ENCODE measurements around the gene CLINT1.
A peak's percentile ranks its signal among the peaks of the same experiment; 100 is the strongest.

Gene CLINT1

DNA sequence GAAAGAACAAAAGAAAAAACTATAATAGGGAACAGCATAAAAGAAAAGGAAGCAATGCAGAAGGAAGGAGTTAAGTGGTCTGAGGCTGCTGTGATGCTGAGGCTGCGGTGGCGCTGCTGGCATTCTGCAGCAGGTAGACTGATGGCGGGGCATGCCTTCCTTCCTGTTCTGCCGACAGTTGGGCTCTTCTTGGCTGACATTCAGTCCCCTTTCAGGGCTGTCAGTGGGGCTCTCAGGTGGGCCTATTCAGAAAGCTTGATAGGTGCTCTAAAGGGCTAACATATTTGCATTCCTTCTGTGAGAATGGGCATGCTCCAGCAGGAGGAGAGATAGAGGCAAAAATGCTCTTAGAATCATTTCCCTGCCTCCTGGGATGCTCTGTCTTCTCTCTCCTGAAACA is 5.1 kb upstream of the CLINT1 start:
- no peaks in the 10 kb centered on the region for H3K27me3 ChIP-seq (ENCODE audit: insufficient read depth, low read length)
- TF ChIP-seq EZH2 (IDR thresholded peaks at IDR 0.05; ENCODE audit: borderline replicate concordance, low read length) (no peak), CTCF (IDR thresholded peaks at IDR 0.05; ENCODE audit: low read length) (peak; percentile 22; the same call in 1 of the 2 replicates)
- no peak overlapping the region for H3K4me2 ChIP-seq (ENCODE audit: low read length)
- H3F3A ChIP-seq (ENCODE audit: insufficient read depth, low read length) = peaks cover 13% of the 10 kb centered on the region
- H3K4me3 ChIP-seq (ENCODE audit: low read depth, low read length, poor library complexity, severe bottlenecking) = no peak overlapping the region
- no peak overlapping the region for H2AFZ ChIP-seq (ENCODE audit: low read length)
- H3K36me3 ChIP-seq (ENCODE audit: insufficient read depth, low read length) = no peaks in the 10 kb centered on the region
- no peaks in the 10 kb centered on the region for H3K79me2 ChIP-seq (ENCODE audit: insufficient read depth, low read length)
- H4K20me1 ChIP-seq (ENCODE audit: insufficient read depth, low read length) = no peaks in the 10 kb centered on the region
- H3K27ac ChIP-seq (ENCODE audit: low read depth, low read length, poor library complexity, severe bottlenecking) = peak overlapping the region; percentile 60
- H3K9ac ChIP-seq (ENCODE audit: low read length) = no peak overlapping the region
- no peaks in the 10 kb centered on the region for H3K9me3 ChIP-seq (ENCODE audit: low read length)
- no peaks in the 10 kb centered on the region for H3K9me2 ChIP-seq (ENCODE audit: low read depth, low read length)
- H3K4me1 ChIP-seq (ENCODE audit: insufficient read depth, low read length, severe bottlenecking) = peaks cover 60% of the 10 kb centered on the region

GRCh38 chr5:157862183-157862851 is 3.4 kb upstream of the CLINT1 start:
- TF ChIP-seq EZH2 (IDR thresholded peaks at IDR 0.05; ENCODE audit: borderline replicate concordance, low read length) = no peak
- no peak for TF ChIP-seq CTCF (IDR thresholded peaks at IDR 0.05; ENCODE audit: low read length)
- Histone ChIP-seq H3F3A (ENCODE audit: insufficient read depth, low read length) (peaks cover 13% of the 10 kb centered on the region), H3K9me2 (ENCODE audit: low read depth, low read length) (no peaks in the 10 kb centered on the region), H2AFZ (ENCODE audit: low read length) (no peak overlapping the region), H3K36me3 (ENCODE audit: insufficient read depth, low read length) (peaks cover 3% of the 10 kb centered on the region; the same call in 1 of the 2 replicates), H3K27ac (ENCODE audit: low read depth, low read length, poor library complexity, severe bottlenecking) (peak overlapping the region; percentile 98), H3K4me3 (ENCODE audit: low read depth, low read length, poor library complexity, severe bottlenecking) (no peak overlapping the region), H3K79me2 (ENCODE audit: insufficient read depth, low read length) (peaks cover 15% of the 10 kb centered on the region), H3K27me3 (ENCODE audit: insufficient read depth, low read length) (no peaks in the 10 kb centered on the region), H4K20me1 (ENCODE audit: insufficient read depth, low read length) (no peaks in the 10 kb centered on the region), H3K4me1 (ENCODE audit: insufficient read depth, low read length, severe bottlenecking) (peaks cover 59% of the 10 kb centered on the region), H3K9ac (ENCODE audit: low read length) (no peak overlapping the region), H3K4me2 (ENCODE audit: low read length) (peak overlapping the region; percentile 7; the same call in 1 of the 2 replicates), H3K9me3 (ENCODE audit: low read length) (no peaks in the 10 kb centered on the region)

GRCh38 chr5:157860898-157861890 is 2.2 kb upstream of the CLINT1 start:
- H3K4me2 ChIP-seq (ENCODE audit: low read length) = peak overlapping the region; percentile 52
- peak overlapping the region; percentile 22; the same call in 1 of the 2 replicates for H3K9ac ChIP-seq (ENCODE audit: low read length)

More at GRCh38 chr5:157860898-157861890, 2.2 kb upstream of the CLINT1 start:
- Histone ChIP-seq H3K36me3 (ENCODE audit: insufficient read depth, low read length) (peaks cover 8% of the 10 kb centered on the region; the same call in 1 of the 2 replicates), H3K27ac (ENCODE audit: low read depth, low read length, poor library complexity, severe bottlenecking) (peak overlapping the region; percentile 98), H3K4me3 (ENCODE audit: low read depth, low read length, poor library complexity, severe bottlenecking) (peak overlapping the region; percentile 20), H2AFZ (ENCODE audit: low read length) (no peak overlapping the region), H3F3A (ENCODE audit: insufficient read depth, low read length) (peaks cover 13% of the 10 kb centered on the region), H3K9me3 (ENCODE audit: low read length) (no peaks in the 10 kb centered on the region), H3K4me1 (ENCODE audit: insufficient read depth, low read length, severe bottlenecking) (peaks cover 70% of the 10 kb centered on the region), H3K27me3 (ENCODE audit: insufficient read depth, low read length) (no peaks in the 10 kb centered on the region), H4K20me1 (ENCODE audit: insufficient read depth, low read length) (no peaks in the 10 kb centered on the region), H3K79me2 (ENCODE audit: insufficient read depth, low read length) (peaks cover 27% of the 10 kb centered on the region), H3K9me2 (ENCODE audit: low read depth, low read length) (no peaks in the 10 kb centered on the region)
- no peak for TF ChIP-seq CTCF (IDR thresholded peaks at IDR 0.05; ENCODE audit: low read length)

Measured in OCI-LY1 (cell line).